CD4-positive, CD25-positive, alpha-beta regulatory T cell (primary cell): Measurements from ENCODE around the gene AFF3. TPM values are rescaled to one million over a fixed set of nuclear protein-coding genes. Genes with fewer than 3 reads are reported as not detected.
"Not testable (repeated sequence)": the region's sequence is repeated elsewhere in the genome, so short reads cannot be mapped to it uniquely, and the experiment has no call there.

ENCODE experiments used
- ATAC-seq, 2 donors: fragments of 150-1000 bp; cut with Tn5 transposase; one replicate each; pipeline ENCODE4 v1.10.0; 2021; ENCODE audit warnings: low read depth in 2 of 2, moderate number of reproducible peaks in 2 of 2, moderate library complexity in 1 of 2
- DNase-seq, 3 donors: peaks; one replicate each; pipeline versions ENCODE4 v3.0.0 to v3.0.0-alpha.2; 2012 to 2022; ENCODE audit warnings: mixed read lengths in 1 of 3
- H3K27ac ChIP-seq: one replicate; pipeline ENCODE4 v1.7.0; 2013; ENCODE audit warnings: mild to moderate bottlenecking, low read length; ENCODE audit not compliant: insufficient read depth, poor library complexity, severe bottlenecking
- H3K27me3 ChIP-seq: one replicate; pipeline ENCODE4 v1.7.0; 2013; ENCODE audit warnings: low read length; ENCODE audit not compliant: control insufficient read depth, insufficient read depth
- H3K36me3 ChIP-seq: one replicate; pipeline ENCODE4 v1.7.0; 2013; ENCODE audit warnings: mild to moderate bottlenecking, low read length, moderate library complexity; ENCODE audit not compliant: control insufficient read depth, insufficient read depth
- H3K4me1 ChIP-seq: 2 replicates; pipeline ENCODE4 v1.7.0; 2013; ENCODE audit warnings: mild to moderate bottlenecking, low read length; ENCODE audit not compliant: insufficient read depth, control insufficient read depth, poor library complexity, severe bottlenecking
- H3K4me3 ChIP-seq: one replicate; pipeline ENCODE4 v1.7.0; 2013; ENCODE audit warnings: low read depth, mild to moderate bottlenecking, low read length, moderate library complexity
- H3K9me3 ChIP-seq, 2 experiments: 1 replicate in 1 of 2; 2 replicates in 1 of 2; pipeline ENCODE4 v1.7.0; 2013; ENCODE audit warnings: low read length in 2 of 2, mild to moderate bottlenecking in 1 of 2, moderate library complexity in 1 of 2; ENCODE audit not compliant: control insufficient read depth in 2 of 2
- H3K27ac Mint-ChIP-seq, 3 donors: one replicate each; pipeline ENCODE4 v1.8.0; 2020 to 2022; ENCODE audit warnings: mild to moderate bottlenecking in 3 of 3, mixed read lengths in 3 of 3, moderate library complexity in 2 of 3
- H3K27me3 Mint-ChIP-seq: one replicate; pipeline ENCODE4 v1.8.0; 2022; ENCODE audit warnings: mild to moderate bottlenecking, mixed read lengths
- H3K36me3 Mint-ChIP-seq: one replicate; pipeline ENCODE4 v1.8.0; 2020; ENCODE audit warnings: mixed read lengths
- H3K4me1 Mint-ChIP-seq, 4 donors: one replicate each; pipeline ENCODE4 v1.8.0; 2020 to 2022; ENCODE audit warnings: mixed read lengths in 4 of 4, mild to moderate bottlenecking in 1 of 4
- H3K4me3 Mint-ChIP-seq, 4 donors: one replicate each; pipeline ENCODE4 v1.8.0; 2020 to 2022; ENCODE audit warnings: mild to moderate bottlenecking in 4 of 4, mixed read lengths in 4 of 4, moderate library complexity in 3 of 4
- H3K9me3 Mint-ChIP-seq, 7 donors: one replicate each; pipeline ENCODE4 v1.8.0; 2020 to 2022; ENCODE audit warnings: mixed read lengths in 7 of 7, mild to moderate bottlenecking in 3 of 7, moderate library complexity in 2 of 7
- polyA plus RNA-seq, 4 donors: library from polyadenylated mRNA; unstranded; fragments of 300-500 nt; fragmentation: Illumina TruSeq; gene quantifications; one replicate each; pipeline ENCODE4 v1.2.3, GENCODE V29; 2021
- total RNA-seq: library from RNA; stranded (reverse); gene quantifications from one replicate; pipeline ENCODE4 v1.2.3, GENCODE V29; 2022

Gene AFF3
- total and polyA plus RNA-seq, 5 donors from 2014 or later = 0.82 to 10.1 (median 4.2) TPM

GRCh38 chr2:99743146-99743545 lies 399.2 kb downstream of the AFF3 start:
- Mint-ChIP-seq H3K27ac (no peak overlapping the region), H3K4me1 (peaks cover 0 to 2% (median 0%) of the 10 kb centered on the region in 4 donors), H3K9me3 (no peaks in the 10 kb centered on the region), H3K36me3 (peaks cover 10% of the 10 kb centered on the region), H3K27me3 (peaks cover 2% of the 10 kb centered on the region), H3K4me3 (no peak overlapping the region)
- no peaks in the 10 kb centered on the region for H3K27me3 ChIP-seq
- no peaks in the 10 kb centered on the region for H3K9me3 ChIP-seq
- no peak for ATAC-seq
- H3K4me3 ChIP-seq = no peak overlapping the region
- DNase-seq = no peak
- H3K27ac ChIP-seq = no peak overlapping the region
- peaks cover 2% of the 10 kb centered on the region for H3K36me3 ChIP-seq
- no peaks in the 10 kb centered on the region for H3K4me1 ChIP-seq

DNA sequence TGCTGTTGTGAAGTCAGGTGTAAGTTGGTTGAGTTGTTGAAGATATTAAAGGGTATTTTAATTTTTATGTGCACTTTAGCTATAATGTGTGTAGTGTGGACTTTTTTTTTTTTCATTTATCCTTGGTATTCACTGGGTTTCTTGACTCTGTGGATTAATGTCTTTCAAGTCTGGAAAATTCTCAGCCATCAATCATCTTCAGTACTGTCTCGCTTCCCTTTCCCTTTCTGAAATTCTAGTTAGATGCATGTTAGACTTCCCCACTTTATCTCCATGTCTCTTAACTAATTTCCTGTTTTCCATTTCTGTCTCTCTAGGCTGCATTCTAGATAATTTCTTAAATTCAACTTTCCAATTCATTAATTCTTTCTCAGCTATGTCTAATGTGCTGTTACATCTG lies 404.9 kb downstream of the AFF3 start:
- no peak for ATAC-seq
- no peak overlapping the region for H3K27ac Mint-ChIP-seq
- H3K4me3 ChIP-seq = no peak overlapping the region
- no peaks in the 10 kb centered on the region for H3K9me3 ChIP-seq
- no peak overlapping the region for H3K27ac ChIP-seq
- H3K36me3 Mint-ChIP-seq = no peaks in the 10 kb centered on the region
- no peaks in the 10 kb centered on the region for H3K9me3 Mint-ChIP-seq
- no peak overlapping the region for H3K4me3 Mint-ChIP-seq
- H3K36me3 ChIP-seq = no peaks in the 10 kb centered on the region
- H3K27me3 Mint-ChIP-seq = peaks cover 6% of the 10 kb centered on the region
- no peaks in the 10 kb centered on the region for H3K4me1 ChIP-seq
- DNase-seq = no peak
- no peaks in the 10 kb centered on the region for H3K27me3 ChIP-seq
- peaks cover 0 to 6% (median 0%) of the 10 kb centered on the region in 4 donors for H3K4me1 Mint-ChIP-seq

GRCh38 chr2:99735753-99736152 lies 406.6 kb downstream of the AFF3 start:
- Mint-ChIP-seq H3K4me1 (peaks cover 0 to 6% (median 0%) of the 10 kb centered on the region in 4 donors), H3K27me3 (peaks cover 6% of the 10 kb centered on the region)
- no peak for ATAC-seq

DNA sequence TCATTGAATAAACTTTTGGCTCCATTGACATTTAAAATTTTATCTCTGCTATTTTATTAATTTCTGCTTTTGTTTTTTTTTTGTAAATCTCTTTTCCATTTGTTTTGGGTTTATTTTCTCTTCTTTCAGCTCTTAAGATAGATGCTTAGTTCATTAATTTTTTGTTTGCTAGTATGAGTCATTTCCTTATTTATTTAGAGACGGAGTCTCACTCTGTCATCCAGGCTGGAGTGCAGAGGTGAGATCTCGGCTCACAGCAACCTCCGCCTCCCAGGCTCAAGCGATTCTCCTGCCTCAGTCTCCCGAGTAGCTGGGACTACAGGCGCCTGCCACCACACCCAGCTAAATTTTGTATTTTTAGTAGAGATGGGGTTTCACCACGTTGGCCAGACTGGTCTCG lies 407.1 kb downstream of the AFF3 start:
- H3K4me3 Mint-ChIP-seq, H3K27ac ChIP-seq, H3K27me3 ChIP-seq, H3K4me3 ChIP-seq, H3K36me3 ChIP-seq, H3K9me3 Mint-ChIP-seq, H3K9me3 ChIP-seq, H3K4me1 ChIP-seq, H3K36me3 Mint-ChIP-seq, H3K27ac Mint-ChIP-seq, H3K27me3 Mint-ChIP-seq, DNase-seq, ATAC-seq, H3K4me1 Mint-ChIP-seq: not testable (repeated sequence)

More at GRCh38 chr2:99735753-99736152, 406.6 kb downstream of the AFF3 start:
- Histone ChIP-seq H3K27me3 (no peaks in the 10 kb centered on the region), H3K4me3 (no peak overlapping the region), H3K27ac (no peak overlapping the region), H3K9me3 (no peaks in the 10 kb centered on the region), H3K4me1 (no peaks in the 10 kb centered on the region), H3K36me3 (no peaks in the 10 kb centered on the region)
- Mint-ChIP-seq H3K36me3 (no peaks in the 10 kb centered on the region), H3K9me3 (no peaks in the 10 kb centered on the region), H3K4me3 (no peak overlapping the region), H3K27ac (no peak overlapping the region)
- DNase-seq = no peak

GRCh38 chr2:99734236-99734635 lies 408.2 kb downstream of the AFF3 start:
- Mint-ChIP-seq H3K36me3 (no peaks in the 10 kb centered on the region), H3K4me1 (peaks cover 0 to 6% (median 0%) of the 10 kb centered on the region in 4 donors), H3K4me3 (no peak overlapping the region), H3K27ac (no peak overlapping the region), H3K27me3 (peaks cover 6% of the 10 kb centered on the region), H3K9me3 (no peaks in the 10 kb centered on the region)
- Histone ChIP-seq H3K36me3 (no peaks in the 10 kb centered on the region), H3K4me1 (no peaks in the 10 kb centered on the region), H3K27me3 (no peaks in the 10 kb centered on the region), H3K9me3 (no peaks in the 10 kb centered on the region), H3K27ac (no peak overlapping the region), H3K4me3 (no peak overlapping the region)
- DNase-seq (no peak), ATAC-seq (no peak)

DNA sequence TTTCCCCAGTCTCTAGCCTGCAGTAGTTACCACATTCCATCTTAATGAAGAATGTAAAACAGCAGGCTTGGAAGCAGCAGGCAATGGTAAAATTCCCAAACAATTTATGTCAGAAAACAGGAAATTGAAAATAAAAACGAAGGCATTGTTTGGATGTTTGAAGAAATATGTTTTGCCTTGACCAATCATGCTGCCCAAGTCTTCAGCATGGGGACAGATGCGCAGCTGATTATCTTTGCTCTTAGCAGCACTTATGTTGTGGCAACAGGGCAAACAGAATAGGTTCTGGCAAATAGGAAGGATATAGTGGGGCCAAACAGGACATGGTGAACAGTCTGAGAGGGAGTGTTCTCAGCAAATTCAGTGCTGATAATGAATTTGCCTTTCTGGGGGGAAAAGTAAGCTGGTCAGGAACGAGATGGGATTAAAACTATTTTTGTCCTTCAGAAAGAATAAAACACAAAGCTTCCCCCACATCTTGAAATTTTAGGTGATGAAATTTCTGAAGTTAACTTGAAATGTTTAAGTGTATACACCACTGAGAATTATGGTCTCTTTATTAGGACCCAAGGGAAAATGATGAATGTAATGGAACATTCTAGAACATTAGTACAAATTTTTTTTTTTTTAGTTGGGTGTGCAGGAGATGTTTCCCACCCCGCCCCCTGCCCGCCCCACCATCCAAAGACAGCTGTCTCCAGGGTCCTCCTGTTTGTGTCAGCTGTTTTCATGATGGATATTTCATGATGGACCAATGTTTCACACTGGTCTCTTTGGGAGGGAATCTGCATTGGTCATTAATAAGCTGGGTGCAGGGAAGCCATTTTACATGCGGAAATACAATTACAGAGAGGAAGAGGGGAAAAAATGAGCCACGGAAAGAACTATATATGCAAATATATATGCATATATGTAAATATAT lies 413.0 kb downstream of the AFF3 start:
- Histone ChIP-seq H3K27me3 (no peaks in the 10 kb centered on the region), H3K36me3 (no peaks in the 10 kb centered on the region), H3K27ac (no peak overlapping the region), H3K9me3 (no peaks in the 10 kb centered on the region), H3K4me3 (no peak overlapping the region), H3K4me1 (no peaks in the 10 kb centered on the region)
- ATAC-seq = no peak
- no peak for DNase-seq
- Mint-ChIP-seq H3K27ac (no peak overlapping the region), H3K27me3 (no peaks in the 10 kb centered on the region), H3K36me3 (peaks cover 4% of the 10 kb centered on the region), H3K4me3 (no peak overlapping the region), H3K9me3 (peaks cover 0 to 1% (median 0%) of the 10 kb centered on the region in 7 donors), H3K4me1 (no peaks in the 10 kb centered on the region)

- Mint-ChIP-seq H3K4me3 (no peak overlapping the region), H3K4me1 (no peaks in the 10 kb centered on the region), H3K27me3 (no peaks in the 10 kb centered on the region), H3K27ac (no peak overlapping the region), H3K36me3 (peaks cover 7% of the 10 kb centered on the region), H3K9me3 (peaks cover 0 to 6% (median 0%) of the 10 kb centered on the region in 7 donors)
- ATAC-seq = no peak
- no peak for DNase-seq
- no peaks in the 10 kb centered on the region for H3K9me3 ChIP-seq
- H3K4me3 ChIP-seq = no peak overlapping the region
- H3K4me1 ChIP-seq = no peaks in the 10 kb centered on the region
- no peaks in the 10 kb centered on the region for H3K36me3 ChIP-seq
- no peaks in the 10 kb centered on the region for H3K27me3 ChIP-seq
- H3K27ac ChIP-seq = no peak overlapping the region
These were observed 414.2 kb downstream of the AFF3 start for GRCh38 chr2:99728166-99728565.

DNA sequence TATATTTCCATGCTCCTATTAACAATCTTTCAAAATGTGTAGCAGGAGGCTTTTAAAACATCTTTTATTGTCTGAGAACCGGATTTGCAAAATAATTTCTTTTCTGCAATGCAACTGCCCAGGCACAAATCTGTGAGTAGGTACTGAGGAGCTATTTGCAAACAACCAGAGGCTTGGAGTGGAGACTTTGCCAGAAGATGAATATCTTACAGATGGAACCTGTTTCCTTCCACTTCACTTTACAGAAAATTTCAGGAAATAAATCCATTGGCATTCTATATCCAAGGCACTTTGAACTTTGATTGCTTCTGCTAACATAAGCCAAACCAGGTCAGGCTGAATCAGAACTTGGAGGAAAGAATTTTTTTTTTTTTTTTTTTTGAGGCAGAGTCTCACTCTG lies 415.2 kb downstream of the AFF3 start:
- Histone ChIP-seq H3K27me3 (no peaks in the 10 kb centered on the region), H3K36me3 (no peaks in the 10 kb centered on the region), H3K4me3 (no peak overlapping the region), H3K4me1 (no peaks in the 10 kb centered on the region), H3K27ac (no peak overlapping the region), H3K9me3 (no peaks in the 10 kb centered on the region)
- Mint-ChIP-seq H3K27ac (no peak overlapping the region), H3K4me1 (no peaks in the 10 kb centered on the region), H3K36me3 (peaks cover 16% of the 10 kb centered on the region), H3K9me3 (peaks cover 0 to 13% (median 0%) of the 10 kb centered on the region in 7 donors), H3K27me3 (no peaks in the 10 kb centered on the region), H3K4me3 (no peak overlapping the region)
- ATAC-seq = no peak
- no peak for DNase-seq
